HEK293 (cell line): ENCODE data around the gene CAP2.

ENCODE experiments used
- CTCF ChIA-PET: fragments of 350-600 bp; formaldehyde crosslinking; extraction: SDS; loops from one replicate; lab custom pipeline; 2021; ENCODE audit warnings: antibody characterized with exemption; lab: Yijun Ruan, JAX
- POLR2A ChIA-PET: fragments of 300-600 bp; formaldehyde crosslinking; extraction: SDS; loops from one replicate; lab custom pipeline; 2020; ENCODE audit warnings: antibody characterized with exemption, inconsistent platforms; lab: Yijun Ruan, JAX
- H3K27ac ChIP-seq: fragments of 200-500 bp; sonication (Bioruptor generic); 2 replicates; pipeline ENCODE4 v1.5.1; 2014; ENCODE audit warnings: low read depth, low read length, control low read depth, inconsistent platforms; ENCODE audit errors: extremely low read depth
- H3K36me3 ChIP-seq, 2 experiments: fragments of 200-500 bp in 1 of 2; sonication (Bioruptor generic) in 1 of 2; 1 replicate in 1 of 2; 2 replicates in 1 of 2; pipeline ENCODE4 v1.5.1; 2014 to 2017; ENCODE audit warnings: inconsistent platforms in 2 of 2, low read length in 2 of 2; ENCODE audit not compliant: control insufficient read depth in 2 of 2, insufficient read depth in 1 of 2
- H3K4me1 ChIP-seq: fragments of 200-500 bp; sonication (Bioruptor generic); 2 replicates; pipeline ENCODE4 v1.5.1; 2014; ENCODE audit warnings: mild to moderate bottlenecking, low read length, inconsistent platforms; ENCODE audit not compliant: control insufficient read depth, insufficient read depth
- H3K4me3 ChIP-seq: 2 replicates; pipeline ENCODE4 v1.5.1; 2011; ENCODE audit warnings: low read depth, mild to moderate bottlenecking, control low read depth, low read length, moderate library complexity
- H3K9me3 ChIP-seq: fragments of 200-500 bp; sonication (Bioruptor generic); 2 replicates; pipeline ENCODE4 v1.5.1; 2014; ENCODE audit warnings: low read depth, low read length, inconsistent platforms; ENCODE audit not compliant: control insufficient read depth, insufficient read depth
- GLI2 ChIP-seq: fragments of 450-650 bp; formaldehyde crosslinking; IDR thresholded peaks from 2 replicates; pipeline ENCODE4; 2017; ENCODE audit warnings: missing biosample characterization, missing genetic modification characterization, low read depth, borderline replicate concordance
- HOXA7 ChIP-seq: sonication (generic); formaldehyde crosslinking; IDR thresholded peaks from 2 replicates; pipeline ENCODE4 v1.8.1; 2022; ENCODE audit warnings: missing genetic modification reagents, borderline replicate concordance
- IKZF3 ChIP-seq: fragments of 450-650 bp; IDR thresholded peaks from 2 replicates; pipeline ENCODE4 v1.5.0; 2018; ENCODE audit warnings: missing biosample characterization, mild to moderate bottlenecking, missing genetic modification characterization, moderate library complexity
- KLF7 ChIP-seq: fragments of 450-650 bp; formaldehyde crosslinking; IDR thresholded peaks from 2 replicates; pipeline ENCODE4 v1.5.1; 2016; ENCODE audit warnings: missing biosample characterization, missing genetic modification characterization, borderline replicate concordance
- MYNN ChIP-seq: fragments of 450-650 bp; formaldehyde crosslinking; IDR thresholded peaks from 2 replicates; pipeline ENCODE4 v1.5.1; 2016; ENCODE audit warnings: missing biosample characterization, missing genetic modification characterization, borderline replicate concordance
- OVOL3 ChIP-seq: fragments of 450-650 bp; formaldehyde crosslinking; IDR thresholded peaks from 2 replicates; pipeline ENCODE4 v1.5.1; 2016; ENCODE audit warnings: missing biosample characterization, missing genetic modification characterization
- TSHZ1 ChIP-seq: fragments of 450-650 bp; formaldehyde crosslinking; IDR thresholded peaks from 2 replicates; pipeline ENCODE4 v1.5.1; 2016; ENCODE audit warnings: missing biosample characterization, missing genetic modification characterization, borderline replicate concordance
- WT1 ChIP-seq: fragments of 450-650 bp; formaldehyde crosslinking; IDR thresholded peaks from 2 replicates; pipeline ENCODE4 v1.5.1; 2016; ENCODE audit warnings: missing biosample characterization, missing genetic modification characterization
- YY2 ChIP-seq: fragments of 450-650 bp; formaldehyde crosslinking; IDR thresholded peaks from 2 replicates; pipeline ENCODE4 v1.5.1; 2016; ENCODE audit warnings: missing biosample characterization, missing genetic modification characterization
- ZNF184 ChIP-seq: fragments of 450-650 bp; IDR thresholded peaks from 2 replicates; pipeline ENCODE4 v1.5.1; 2018; ENCODE audit warnings: missing biosample characterization, mild to moderate bottlenecking, missing genetic modification characterization
- ZNF214 ChIP-seq: fragments of 450-650 bp; formaldehyde crosslinking; IDR thresholded peaks from 2 replicates; pipeline ENCODE4 v1.5.1; 2017; ENCODE audit warnings: missing biosample characterization, mild to moderate bottlenecking, missing genetic modification characterization, borderline replicate concordance
- ZNF292 ChIP-seq: fragments of 450-650 bp; formaldehyde crosslinking; IDR thresholded peaks from 2 replicates; pipeline ENCODE4 v1.5.1; 2016; ENCODE audit warnings: low read depth, missing biosample characterization, missing genetic modification characterization, borderline replicate concordance
- ZNF311 ChIP-seq: fragments of 450-650 bp; formaldehyde crosslinking; IDR thresholded peaks from 2 replicates; pipeline ENCODE4 v1.5.1; 2017; ENCODE audit warnings: missing biosample characterization, missing genetic modification characterization, borderline replicate concordance
- ZNF37A ChIP-seq: fragments of 450-650 bp; IDR thresholded peaks from 2 replicates; pipeline ENCODE4 v1.5.1; 2018; ENCODE audit warnings: missing biosample characterization, missing genetic modification characterization
- ZNF398 ChIP-seq: fragments of 450-650 bp; formaldehyde crosslinking; IDR thresholded peaks from 2 replicates; pipeline ENCODE4 v1.5.1; 2017; ENCODE audit warnings: missing biosample characterization, missing genetic modification characterization
- ZNF48 ChIP-seq: fragments of 450-650 bp; formaldehyde crosslinking; IDR thresholded peaks from 2 replicates; pipeline ENCODE4 v1.5.1; 2016; ENCODE audit warnings: missing biosample characterization, missing genetic modification characterization
- ZNF501 ChIP-seq: fragments of 450-650 bp; formaldehyde crosslinking; IDR thresholded peaks from 2 replicates; pipeline ENCODE4 v1.5.1; 2016; ENCODE audit warnings: missing biosample characterization, missing genetic modification characterization
- ZNF518A ChIP-seq: fragments of 450-650 bp; formaldehyde crosslinking; conservative IDR thresholded peaks from 2 replicates; pipeline ENCODE4 v1.5.1; 2016; ENCODE audit warnings: low read depth, missing biosample characterization, missing genetic modification characterization
- ZNF530 ChIP-seq: fragments of 450-650 bp; formaldehyde crosslinking; IDR thresholded peaks from 2 replicates; pipeline ENCODE4 v1.5.1; 2016; ENCODE audit warnings: low read depth, missing biosample characterization, missing genetic modification characterization
- ZNF624 ChIP-seq: fragments of 450-650 bp; formaldehyde crosslinking; IDR thresholded peaks from 2 replicates; pipeline ENCODE4 v1.5.1; 2017; ENCODE audit warnings: missing biosample characterization, missing genetic modification characterization
- ZNF704 ChIP-seq: fragments of 450-650 bp; formaldehyde crosslinking; IDR thresholded peaks from 2 replicates; pipeline ENCODE4 v1.5.1; 2016; ENCODE audit warnings: missing biosample characterization, missing genetic modification characterization
- ZNF76 ChIP-seq: fragments of 450-650 bp; formaldehyde crosslinking; IDR thresholded peaks from 2 replicates; pipeline ENCODE4; 2016; ENCODE audit warnings: low read depth, missing biosample characterization, missing genetic modification characterization, borderline replicate concordance
- ZNF785 ChIP-seq: fragments of 450-650 bp; formaldehyde crosslinking; IDR thresholded peaks from 2 replicates; pipeline ENCODE4 v1.5.1; 2016; ENCODE audit warnings: missing biosample characterization, missing genetic modification characterization
- ZNF830 ChIP-seq: fragments of 450-650 bp; IDR thresholded peaks from 2 replicates; pipeline ENCODE4 v1.5.0; 2018; ENCODE audit warnings: missing biosample characterization, missing genetic modification characterization, low read depth, mild to moderate bottlenecking, moderate library complexity
- ZSCAN4 ChIP-seq: fragments of 450-650 bp; formaldehyde crosslinking; IDR thresholded peaks from 2 replicates; pipeline ENCODE4 v1.5.1; 2017; ENCODE audit warnings: missing biosample characterization, missing genetic modification characterization

The CAP2 gene

GRCh38 chr6:17358515-17358914 is 34.9 kb upstream of the CAP2 start (continued):
- no peak for TF ChIP-seq GLI2 (tag by site-specific recombination)
- TF ChIP-seq ZNF704 = no peak
- no peak for TF ChIP-seq ZNF398 (tag by site-specific recombination)
- TF ChIP-seq TSHZ1 = no peak
- no peak for TF ChIP-seq ZNF311 (tag by site-specific recombination)
- TF ChIP-seq ZNF830 (tag by site-specific recombination) = no peak
- TF ChIP-seq ZNF37A = no peak

GRCh38 chr6:17360564-17360963 is 32.8 kb upstream of the CAP2 start:
- no peaks in the 10 kb centered on the region for H3K36me3 ChIP-seq
- POLR2A ChIA-PET = no interaction called here
- no peak overlapping the region for H3K27ac ChIP-seq
- H3K4me1 ChIP-seq = no peaks in the 10 kb centered on the region
- CTCF ChIA-PET = no interaction called here
- H3K9me3 ChIP-seq = no peaks in the 10 kb centered on the region
- TF ChIP-seq ZNF518A (tag by site-specific recombination) (no peak), ZNF624 (no peak), ZNF501 (tag by site-specific recombination) (no peak), MYNN (tag by site-specific recombination) (no peak), IKZF3 (tag by site-specific recombination) (no peak), ZSCAN4 (no peak), ZNF214 (no peak), WT1 (tag by site-specific recombination) (no peak), ZNF184 (tag by site-specific recombination) (no peak), ZNF48 (no peak), ZNF785 (tag by site-specific recombination) (no peak), ZNF830 (tag by site-specific recombination) (no peak), ZNF76 (tag by site-specific recombination) (no peak), KLF7 (tag by site-specific recombination) (no peak), HOXA7 (CRISPR knock-in tag) (no peak), ZNF530 (tag by site-specific recombination) (no peak), YY2 (tag by site-specific recombination) (no peak), OVOL3 (no peak), ZNF292 (tag by site-specific recombination) (no peak)
- H3K4me3 ChIP-seq = no peak overlapping the region
